Pons (tissue), 1 donor: ENCODE data around the gene NOXRED1.

ENCODE experiments used
- DNase-seq: peaks from one replicate; pipeline ENCODE4 v3.0.0-alpha.2; 2016; ENCODE audit warnings: low spot score

Gene NOXRED1

GRCh38 chr14:77344377-77344996 is 78.8 kb downstream of the NOXRED1 start:
- no peak for DNase-seq
